HepG2 (cell line): ENCODE measurements around the gene PRCP. TPM values are rescaled to one million over a fixed set of nuclear protein-coding genes. Genes with fewer than 3 reads are reported as not detected.

ENCODE experiments used
- ATM ChIP-seq: fragments of 450-650 bp; IDR thresholded peaks from 2 replicates; pipeline ENCODE4 v1.7.1; 2017; ENCODE audit warnings: mild to moderate bottlenecking, borderline replicate concordance
- BORCS8-MEF2B ChIP-seq: sonication (generic); formaldehyde crosslinking; IDR thresholded peaks from 2 replicates; pipeline ENCODE4 v1.8.0; 2022; ENCODE audit warnings: mild to moderate bottlenecking, missing genetic modification reagents
- DMAP1 ChIP-seq: IDR thresholded peaks from 2 replicates; pipeline ENCODE4 v1.6.1; 2016
- EZH2 ChIP-seq: conservative IDR thresholded peaks from 2 replicates; pipeline ENCODE4 v1.6.1; 2012; ENCODE audit warnings: mild to moderate bottlenecking, low read depth, low read length, moderate library complexity
- HNRNPL ChIP-seq: fragments of 200-400 bp; formaldehyde crosslinking; IDR thresholded peaks from 2 replicates; pipeline ENCODE4 v1.6.1; 2017; ENCODE audit warnings: mild to moderate bottlenecking, low read depth, low read length
- MAFF ChIP-seq: IDR thresholded peaks from 2 replicates; pipeline ENCODE4 v1.6.1; 2011; ENCODE audit warnings: low read depth, low read length, improper control_type of control experiment
- MTA1 ChIP-seq: sonication (generic); formaldehyde crosslinking; IDR thresholded peaks from 2 replicates; pipeline ENCODE4 v1.4.0; 2020; ENCODE audit warnings: missing genetic modification reagents, mild to moderate bottlenecking, borderline replicate concordance
- SALL1 ChIP-seq: sonication (generic); formaldehyde crosslinking; IDR thresholded peaks from 2 replicates; pipeline ENCODE4 v1.8.0; 2022; ENCODE audit warnings: mild to moderate bottlenecking, missing genetic modification reagents
- SOX6 ChIP-seq, 2 experiments: fragments of 450-650 bp in 1 of 2; sonication (generic) in 1 of 2; formaldehyde crosslinking in 1 of 2; IDR thresholded peaks; 2 replicates each; pipeline versions ENCODE4 v1.4.0 to v1.6.1; 2017 to 2020; ENCODE audit warnings: antibody characterized with exemption in 1 of 2, mild to moderate bottlenecking in 1 of 2, missing genetic modification reagents in 1 of 2
- WIZ ChIP-seq: sonication (generic); formaldehyde crosslinking; IDR thresholded peaks from 2 replicates; pipeline ENCODE4 v1.5.1; 2020; ENCODE audit warnings: mild to moderate bottlenecking, missing genetic modification reagents
- ZBTB42 ChIP-seq: sonication (generic); formaldehyde crosslinking; IDR thresholded peaks from 2 replicates; pipeline ENCODE4 v1.5.0; 2020; ENCODE audit warnings: mild to moderate bottlenecking, missing genetic modification reagents
- ZNF446 ChIP-seq: sonication (generic); formaldehyde crosslinking; IDR thresholded peaks from 2 replicates; pipeline ENCODE4 v1.5.0; 2020; ENCODE audit warnings: mild to moderate bottlenecking, missing genetic modification reagents
- ZNF530 ChIP-seq: sonication (generic); formaldehyde crosslinking; IDR thresholded peaks from 2 replicates; pipeline ENCODE4 v1.5.0; 2020; ENCODE audit warnings: low read depth, mild to moderate bottlenecking, missing genetic modification reagents
- polyA plus RNA-seq, 8 experiments: library from polyadenylated mRNA; depleted of rRNA in 3 of 8; stranded (reverse) in 7 of 8; unstranded in 1 of 8; fragments of >200 nt; fragmentation: Illumina TruSeq in 4 of 8; extraction: Trizol in 4 of 8; gene quantifications; 2 replicates each; pipeline versions ENCODE4 v1.2.1 to v1.2.3, GENCODE V29; 2011 to 2016; ENCODE audit warnings: low read depth in 4 of 8, missing spikeins in 1 of 8, mixed read lengths in 1 of 8; ENCODE audit not compliant: insufficient read depth in 1 of 8
- total RNA-seq, 5 experiments: library from RNA; depleted of rRNA; stranded (reverse); fragments of >200 nt; fragmentation: Illumina TruSeq; extraction: Trizol; gene quantifications; 2 replicates each; pipeline ENCODE4 v1.2.3, GENCODE V29; 2016; ENCODE audit warnings: low read depth in 1 of 5
- TF ChIP-seq, protein P1 (sequence below): IDR thresholded peaks from 2 replicates; pipeline ENCODE4 v1.6.1; 2016; ENCODE audit warnings: missing biosample characterization, missing genetic modification reagents, low read depth
- TF ChIP-seq, protein P2 (sequence below): sonication (generic); formaldehyde crosslinking; IDR thresholded peaks from 2 replicates; pipeline ENCODE4 v1.8.0; 2022; ENCODE audit warnings: missing genetic modification reagents, mild to moderate bottlenecking, moderate library complexity, borderline replicate concordance
- TF ChIP-seq, protein P3 (sequence below): sonication (generic); formaldehyde crosslinking; IDR thresholded peaks from 2 replicates; pipeline ENCODE4 v1.5.0; 2020; ENCODE audit warnings: missing genetic modification reagents, mild to moderate bottlenecking, borderline replicate concordance
- TF ChIP-seq, protein P4 (sequence below): sonication (generic); formaldehyde crosslinking; IDR thresholded peaks from 2 replicates; pipeline ENCODE4 v1.9.0; 2022; ENCODE audit warnings: missing genetic modification reagents, mild to moderate bottlenecking, borderline replicate concordance
- TF ChIP-seq, protein P5 (sequence below): sonication (generic); formaldehyde crosslinking; IDR thresholded peaks from 2 replicates; pipeline ENCODE4 v1.5.0; 2020; ENCODE audit warnings: mild to moderate bottlenecking, low read depth, missing genetic modification reagents, borderline replicate concordance
- TF ChIP-seq, protein P6 (sequence below): sonication (generic); formaldehyde crosslinking; IDR thresholded peaks from 2 replicates; pipeline ENCODE4 v1.5.0; 2020; ENCODE audit warnings: mild to moderate bottlenecking, missing genetic modification reagents

Gene PRCP
- total and polyA plus RNA-seq, 2 of the 13 experiments (the other 11 are each of a cell fraction or from before 2014, with no cell fraction given): 84.2 to 105 TPM

DNA sequence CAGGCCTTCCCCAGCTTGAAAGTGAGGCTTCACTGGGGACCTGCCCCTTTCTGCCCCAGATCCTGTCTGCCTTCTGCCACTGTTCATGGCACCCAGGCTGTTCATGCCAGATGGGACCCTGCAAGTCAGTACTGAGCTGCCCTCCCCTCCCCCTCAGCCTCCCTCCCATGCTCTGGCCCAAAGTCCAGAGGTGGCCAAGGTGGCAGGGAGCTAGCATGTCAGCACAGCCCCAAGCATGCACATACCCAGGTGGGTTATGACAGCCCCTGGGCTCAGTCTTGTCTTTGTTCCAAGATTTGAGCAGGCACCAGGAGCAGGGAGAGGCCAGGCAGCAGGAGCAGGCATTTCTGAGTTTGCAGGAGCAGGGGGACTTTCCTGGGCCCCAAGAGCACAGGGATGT is 45.5 kb upstream of the PRCP start (continued):
- TF ChIP-seq, protein P1, sequence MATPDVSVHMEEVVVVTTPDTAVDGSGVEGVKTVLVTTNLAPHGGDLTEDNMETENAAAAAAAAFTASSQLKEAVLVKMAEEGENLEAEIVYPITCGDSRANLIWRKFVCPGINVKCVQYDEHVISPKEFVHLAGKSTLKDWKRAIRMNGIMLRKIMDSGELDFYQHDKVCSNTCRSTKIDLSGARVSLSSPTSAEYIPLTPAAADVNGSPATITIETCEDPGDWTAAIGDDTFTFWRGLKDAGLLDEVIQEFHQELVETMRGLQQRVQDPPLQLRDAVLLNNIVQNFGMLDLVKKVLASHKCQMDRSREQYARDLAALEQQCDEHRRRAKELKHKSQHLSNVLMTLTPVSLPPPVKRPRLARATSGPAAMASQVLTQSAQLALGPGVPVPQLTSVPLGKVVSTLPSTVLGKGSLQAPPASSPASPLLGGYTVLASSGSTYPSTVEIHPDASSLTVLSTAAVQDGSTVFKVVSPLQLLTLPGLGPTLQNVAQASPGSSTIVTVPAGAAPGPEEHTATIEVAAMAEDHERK (CRISPR knock-in tag): no peak
- no peak for TF ChIP-seq EZH2
- TF ChIP-seq, protein P2, sequence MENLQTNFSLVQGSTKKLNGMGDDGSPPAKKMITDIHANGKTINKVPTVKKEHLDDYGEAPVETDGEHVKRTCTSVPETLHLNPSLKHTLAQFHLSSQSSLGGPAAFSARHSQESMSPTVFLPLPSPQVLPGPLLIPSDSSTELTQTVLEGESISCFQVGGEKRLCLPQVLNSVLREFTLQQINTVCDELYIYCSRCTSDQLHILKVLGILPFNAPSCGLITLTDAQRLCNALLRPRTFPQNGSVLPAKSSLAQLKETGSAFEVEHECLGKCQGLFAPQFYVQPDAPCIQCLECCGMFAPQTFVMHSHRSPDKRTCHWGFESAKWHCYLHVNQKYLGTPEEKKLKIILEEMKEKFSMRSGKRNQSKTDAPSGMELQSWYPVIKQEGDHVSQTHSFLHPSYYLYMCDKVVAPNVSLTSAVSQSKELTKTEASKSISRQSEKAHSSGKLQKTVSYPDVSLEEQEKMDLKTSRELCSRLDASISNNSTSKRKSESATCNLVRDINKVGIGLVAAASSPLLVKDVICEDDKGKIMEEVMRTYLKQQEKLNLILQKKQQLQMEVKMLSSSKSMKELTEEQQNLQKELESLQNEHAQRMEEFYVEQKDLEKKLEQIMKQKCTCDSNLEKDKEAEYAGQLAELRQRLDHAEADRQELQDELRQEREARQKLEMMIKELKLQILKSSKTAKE (CRISPR knock-in tag): no peak
- TF ChIP-seq, protein P3, sequence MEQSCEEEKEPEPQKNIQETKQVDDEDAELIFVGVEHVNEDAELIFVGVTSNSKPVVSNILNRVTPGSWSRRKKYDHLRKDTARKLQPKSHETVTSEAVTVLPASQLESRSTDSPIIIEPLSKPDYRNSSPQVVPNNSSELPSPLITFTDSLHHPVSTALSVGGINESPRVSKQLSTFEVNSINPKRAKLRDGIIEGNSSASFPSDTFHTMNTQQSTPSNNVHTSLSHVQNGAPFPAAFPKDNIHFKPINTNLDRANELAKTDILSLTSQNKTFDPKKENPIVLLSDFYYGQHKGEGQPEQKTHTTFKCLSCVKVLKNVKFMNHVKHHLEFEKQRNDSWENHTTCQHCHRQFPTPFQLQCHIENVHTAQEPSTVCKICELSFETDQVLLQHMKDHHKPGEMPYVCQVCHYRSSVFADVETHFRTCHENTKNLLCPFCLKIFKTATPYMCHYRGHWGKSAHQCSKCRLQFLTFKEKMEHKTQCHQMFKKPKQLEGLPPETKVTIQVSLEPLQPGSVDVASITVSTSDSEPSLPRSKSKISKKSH: peak; percentile 73
- no peak for TF ChIP-seq ATM
- TF ChIP-seq DMAP1 (CRISPR knock-in tag): no peak
- TF ChIP-seq WIZ (CRISPR knock-in tag): 0 out of 2 replicates have a peak, but pooled peaks have one; percentile 66
- TF ChIP-seq MAFF: no peak
- no peak for TF ChIP-seq ZBTB42
- TF ChIP-seq, protein P4, sequence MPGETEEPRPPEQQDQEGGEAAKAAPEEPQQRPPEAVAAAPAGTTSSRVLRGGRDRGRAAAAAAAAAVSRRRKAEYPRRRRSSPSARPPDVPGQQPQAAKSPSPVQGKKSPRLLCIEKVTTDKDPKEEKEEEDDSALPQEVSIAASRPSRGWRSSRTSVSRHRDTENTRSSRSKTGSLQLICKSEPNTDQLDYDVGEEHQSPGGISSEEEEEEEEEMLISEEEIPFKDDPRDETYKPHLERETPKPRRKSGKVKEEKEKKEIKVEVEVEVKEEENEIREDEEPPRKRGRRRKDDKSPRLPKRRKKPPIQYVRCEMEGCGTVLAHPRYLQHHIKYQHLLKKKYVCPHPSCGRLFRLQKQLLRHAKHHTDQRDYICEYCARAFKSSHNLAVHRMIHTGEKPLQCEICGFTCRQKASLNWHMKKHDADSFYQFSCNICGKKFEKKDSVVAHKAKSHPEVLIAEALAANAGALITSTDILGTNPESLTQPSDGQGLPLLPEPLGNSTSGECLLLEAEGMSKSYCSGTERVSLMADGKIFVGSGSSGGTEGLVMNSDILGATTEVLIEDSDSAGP (CRISPR knock-in tag): no peak
- peak; percentile 70 for TF ChIP-seq SALL1
- TF ChIP-seq MTA1: no peak
- TF ChIP-seq, protein P5, sequence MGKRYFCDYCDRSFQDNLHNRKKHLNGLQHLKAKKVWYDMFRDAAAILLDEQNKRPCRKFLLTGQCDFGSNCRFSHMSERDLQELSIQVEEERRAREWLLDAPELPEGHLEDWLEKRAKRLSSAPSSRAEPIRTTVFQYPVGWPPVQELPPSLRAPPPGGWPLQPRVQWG: no peak
- TF ChIP-seq ZNF446 (CRISPR knock-in tag): no peak
- no peak for TF ChIP-seq SOX6 (IDR thresholded peaks at IDR 0.05)
- peak; percentile 25; the same call in 1 of the 2 replicates for TF ChIP-seq SOX6 (CRISPR knock-in tag; IDR thresholded peaks at IDR 0.05)
- TF ChIP-seq, protein P6, sequence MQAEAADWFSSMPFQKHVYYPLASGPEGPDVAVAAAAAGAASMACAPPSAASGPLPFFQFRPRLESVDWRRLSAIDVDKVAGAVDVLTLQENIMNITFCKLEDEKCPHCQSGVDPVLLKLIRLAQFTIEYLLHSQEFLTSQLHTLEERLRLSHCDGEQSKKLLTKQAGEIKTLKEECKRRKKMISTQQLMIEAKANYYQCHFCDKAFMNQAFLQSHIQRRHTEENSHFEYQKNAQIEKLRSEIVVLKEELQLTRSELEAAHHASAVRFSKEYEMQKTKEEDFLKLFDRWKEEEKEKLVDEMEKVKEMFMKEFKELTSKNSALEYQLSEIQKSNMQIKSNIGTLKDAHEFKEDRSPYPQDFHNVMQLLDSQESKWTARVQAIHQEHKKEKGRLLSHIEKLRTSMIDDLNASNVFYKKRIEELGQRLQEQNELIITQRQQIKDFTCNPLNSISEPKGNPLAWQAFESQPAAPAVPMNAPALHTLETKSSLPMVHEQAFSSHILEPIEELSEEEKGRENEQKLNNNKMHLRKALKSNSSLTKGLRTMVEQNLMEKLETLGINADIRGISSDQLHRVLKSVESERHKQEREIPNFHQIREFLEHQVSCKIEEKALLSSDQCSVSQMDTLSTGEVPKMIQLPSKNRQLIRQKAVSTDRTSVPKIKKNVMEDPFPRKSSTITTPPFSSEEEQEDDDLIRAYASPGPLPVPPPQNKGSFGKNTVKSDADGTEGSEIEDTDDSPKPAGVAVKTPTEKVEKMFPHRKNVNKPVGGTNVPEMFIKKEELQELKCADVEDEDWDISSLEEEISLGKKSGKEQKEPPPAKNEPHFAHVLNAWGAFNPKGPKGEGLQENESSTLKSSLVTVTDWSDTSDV: 0 out of 2 replicates have a peak, but pooled peaks have one; percentile 39
- TF ChIP-seq BORCS8-MEF2B (CRISPR knock-in tag): peak; percentile 60; the same call in 1 of the 2 replicates
- TF ChIP-seq HNRNPL: peak; percentile 62; the same call in 1 of the 2 replicates
- no peak for TF ChIP-seq ZNF530
